Pulmonary artery endothelial cell (primary cell): ENCODE data around the gene FAHD2A. TPM values are rescaled to one million over a fixed set of nuclear protein-coding genes. Genes with fewer than 3 reads are reported as not detected.
"Not testable (repeated sequence)": the region's sequence is repeated elsewhere in the genome, so short reads cannot be mapped to it uniquely, and the experiment has no call there.

ENCODE experiments used
- DNase-seq: peaks from one replicate; pipeline ENCODE4 v3.0.0-alpha.2; 2011; ENCODE audit warnings: low read depth, low spot score
- total RNA-seq: library from RNA; depleted of rRNA; stranded (reverse); fragments of >200 nt; gene quantifications from 2 replicates; pipeline ENCODE4 v1.2.3, GENCODE V29; 2014

The FAHD2A gene
- total RNA-seq, 1 donor from 2014 or later = 50.0 TPM

DNA sequence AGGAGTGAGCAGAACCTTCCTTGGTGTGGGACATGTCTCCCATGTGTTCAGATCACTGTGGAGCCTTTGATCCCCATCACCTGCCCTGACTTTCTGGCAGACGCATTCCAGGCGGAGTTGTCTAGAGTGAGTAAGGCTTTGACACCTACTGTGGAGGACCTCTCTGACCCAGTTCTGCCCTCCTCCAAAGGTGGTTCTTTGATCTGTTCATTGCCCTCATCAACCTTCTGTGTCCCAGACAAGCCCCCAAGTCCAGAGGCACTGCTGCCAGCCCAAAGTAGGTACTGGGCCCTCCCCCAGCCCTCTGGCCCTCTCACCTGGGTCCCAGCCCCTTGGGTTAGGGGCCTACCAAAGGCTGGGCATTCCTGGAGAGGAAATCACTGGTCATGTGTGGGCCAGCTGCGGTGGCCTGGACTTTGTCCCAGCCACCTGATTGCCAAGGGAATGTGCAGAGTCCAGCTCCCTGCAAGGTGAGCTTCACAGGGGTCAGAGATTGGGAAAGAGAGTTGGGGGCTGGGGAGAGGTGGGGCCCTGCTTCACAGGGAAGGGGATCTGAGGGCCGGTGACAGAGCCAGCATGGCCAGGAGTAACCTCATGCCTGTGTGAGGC lies 12.1 kb upstream of the FAHD2A start:
- no peak for DNase-seq

DNA sequence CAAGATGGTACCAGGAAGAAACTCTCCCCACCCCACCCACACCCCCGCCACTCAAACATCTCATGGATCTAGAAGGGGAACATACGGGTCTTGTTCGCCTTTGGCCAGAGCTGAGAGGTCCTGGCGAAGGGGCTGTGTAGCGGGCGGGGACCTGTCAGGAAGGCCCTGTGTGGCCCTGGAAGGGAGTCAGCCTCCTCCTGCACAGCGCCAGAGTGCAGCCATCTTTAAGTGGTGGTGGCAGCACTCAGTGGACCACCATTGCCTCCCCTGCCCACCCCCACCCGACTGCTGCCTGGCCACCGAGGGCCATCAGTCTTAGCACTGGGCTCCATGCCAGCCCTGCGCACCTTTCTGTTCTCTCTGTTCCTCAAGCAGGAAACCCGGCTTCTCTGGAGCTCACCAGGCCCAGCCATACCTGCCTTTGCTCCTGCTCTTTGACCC lies 11.6 kb upstream of the FAHD2A start:
- no peak for DNase-seq

DNA sequence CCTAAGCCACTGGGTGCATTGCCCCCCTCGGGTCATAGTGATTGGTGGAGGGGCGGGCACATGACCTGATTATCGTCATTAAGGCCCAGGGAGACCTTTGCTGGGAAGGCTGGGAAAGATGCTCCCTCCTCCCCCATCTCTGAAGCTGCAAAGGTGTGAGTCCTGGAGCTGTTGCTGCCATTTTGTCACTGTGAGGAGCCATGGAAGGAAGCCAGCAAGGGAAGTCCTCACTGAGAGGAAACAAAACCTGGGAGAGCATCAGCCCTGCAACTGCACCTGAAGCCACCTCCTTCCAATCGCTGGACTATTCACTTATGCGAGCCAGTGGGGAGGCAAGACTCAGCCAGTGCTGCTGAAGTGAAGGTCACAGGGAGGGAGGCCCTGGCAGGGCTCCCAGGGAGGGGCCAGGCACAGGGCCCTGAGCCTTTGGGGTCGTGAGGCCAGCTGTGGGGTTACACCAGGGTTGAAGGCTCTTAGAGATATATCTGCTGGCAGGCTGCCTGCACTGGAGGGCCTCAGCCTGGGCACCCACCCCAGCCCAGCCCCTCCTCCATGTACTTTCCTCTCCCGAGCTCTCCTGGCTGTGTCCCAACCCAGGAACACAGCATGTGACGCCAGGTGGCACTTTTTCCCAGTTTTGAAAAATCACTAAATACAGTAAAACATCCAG lies 10.7 kb upstream of the FAHD2A start:
- DNase-seq = no peak

GRCh38 chr2:95392320-95392719 lies 10.2 kb upstream of the FAHD2A start:
- no peak for DNase-seq

DNA sequence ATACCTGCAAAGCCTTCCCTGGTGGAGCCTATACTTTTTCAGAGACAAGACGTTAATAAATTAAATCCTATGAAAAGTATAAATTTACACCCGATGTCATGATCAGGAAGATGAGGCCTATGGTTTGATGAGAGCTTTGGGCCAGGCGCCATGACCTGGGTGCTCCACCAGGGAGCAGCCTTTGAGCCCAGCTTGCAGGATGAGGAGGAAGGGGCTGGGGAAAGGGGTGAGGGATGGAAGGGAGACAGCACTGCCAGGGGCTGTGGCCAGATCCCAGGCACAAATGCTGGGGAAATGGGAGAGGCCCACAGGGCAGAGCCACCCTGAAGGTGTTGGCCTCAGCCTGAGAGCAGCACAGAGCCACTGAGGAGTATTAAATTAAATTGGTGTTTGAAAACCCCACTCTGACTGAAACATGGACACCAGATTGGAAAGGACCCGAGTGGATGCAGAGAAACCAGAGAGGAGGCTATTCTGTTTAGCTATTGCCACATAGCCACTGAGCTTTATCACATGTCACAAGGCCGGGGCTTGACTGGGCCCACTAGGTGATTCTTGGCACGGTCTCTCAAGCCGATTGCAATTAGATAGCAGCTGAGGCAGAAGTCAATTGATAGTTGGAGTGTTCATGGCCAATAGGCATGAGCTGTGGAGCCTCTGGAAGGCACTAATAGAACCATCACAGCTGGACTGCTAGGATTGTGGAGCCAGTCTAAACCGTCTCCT lies 9.6 kb upstream of the FAHD2A start:
- no peak for DNase-seq

DNA sequence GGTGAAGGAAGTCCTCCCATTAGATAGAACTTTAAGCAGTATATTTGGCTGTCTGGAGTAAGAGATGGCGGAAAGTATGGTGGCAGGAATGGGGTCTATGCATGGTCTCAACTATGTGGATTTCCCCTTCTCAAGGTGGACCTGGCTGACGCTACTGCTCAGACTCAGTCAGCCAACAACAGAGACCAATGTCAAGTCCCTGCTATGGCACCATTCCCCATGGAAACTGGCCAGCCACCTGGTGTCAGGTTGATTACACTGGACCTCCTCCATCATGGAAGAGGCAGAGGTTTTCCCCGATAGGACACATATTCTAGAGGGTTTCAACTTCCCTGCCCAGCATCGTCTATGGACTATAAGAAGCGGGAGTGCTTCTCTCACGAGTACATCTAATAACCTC lies 8.6 kb upstream of the FAHD2A start:
- no peak for DNase-seq

DNA sequence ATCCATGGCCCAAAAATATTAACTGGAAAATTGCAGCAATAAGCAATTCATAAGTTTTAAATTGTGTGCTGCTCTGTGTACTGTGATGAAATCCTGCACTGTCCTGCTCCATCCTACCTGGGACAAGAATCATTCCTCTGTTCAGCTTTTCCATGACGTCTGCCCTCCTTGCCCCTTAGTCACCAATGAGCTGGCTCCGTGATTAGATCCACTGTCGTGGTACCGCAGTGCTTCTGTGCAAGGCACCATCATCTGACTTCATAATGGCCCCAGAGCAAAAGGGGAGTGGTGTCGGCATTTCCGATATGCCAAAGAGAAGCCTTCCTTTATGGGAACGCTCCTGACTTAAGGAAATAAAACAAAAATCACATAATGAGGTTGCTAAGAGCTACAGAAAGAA lies 3.4 kb upstream of the FAHD2A start:
- DNase-seq = no peak

- DNase-seq = no peak
Observed at GRCh38 chr2:95401480-95401879, 1.0 kb upstream of the FAHD2A start.

GRCh38 chr2:95402004-95402369 lies 521 bp upstream of the FAHD2A start:
- DNase-seq = not testable (repeated sequence)

DNA sequence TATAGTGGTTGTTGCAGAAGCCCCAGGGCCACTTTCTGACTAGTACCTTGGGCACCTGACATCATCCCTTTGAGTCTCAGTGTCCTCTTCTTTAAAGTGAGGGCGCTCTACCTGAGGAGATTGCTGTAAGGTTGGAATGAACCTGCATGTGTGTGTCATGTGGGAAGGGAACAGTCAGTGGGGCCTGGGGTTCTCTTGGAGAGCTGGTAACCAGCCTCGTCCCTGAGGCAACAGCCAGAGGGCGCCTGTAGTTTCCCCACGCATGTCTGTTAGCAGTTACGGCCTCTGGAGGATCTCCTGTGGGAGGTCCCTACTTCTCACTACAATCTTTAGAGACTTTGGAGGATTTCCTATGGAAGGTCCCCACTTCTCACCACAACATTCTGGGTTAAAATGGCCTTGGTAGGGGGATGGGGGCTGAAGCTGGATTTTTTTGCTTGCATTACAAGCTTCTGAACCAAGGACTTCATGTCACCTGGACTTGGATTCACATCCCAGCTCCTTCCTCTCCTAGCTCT lies 755 bp downstream of the FAHD2A start:
- not testable (repeated sequence) for DNase-seq

DNA sequence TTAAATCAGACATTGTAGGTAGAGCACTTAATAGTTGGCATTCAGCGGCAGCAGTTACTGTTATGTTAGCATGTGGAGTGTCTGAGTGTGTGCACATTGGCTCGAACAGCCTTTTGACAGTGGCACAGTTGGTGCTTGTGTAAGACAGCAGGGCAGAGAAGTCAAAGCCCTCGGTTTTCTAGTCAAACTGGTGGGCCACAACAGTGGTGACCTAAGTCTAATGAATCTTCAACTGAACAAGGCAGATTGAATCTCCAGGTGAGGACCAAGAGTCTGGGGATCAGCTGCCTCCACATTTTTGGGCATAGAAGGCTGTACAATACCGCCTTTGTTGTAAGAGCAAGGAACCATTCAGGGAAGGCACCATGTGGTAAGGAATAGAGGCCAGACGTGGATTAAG lies 1.3 kb downstream of the FAHD2A start:
- not testable (repeated sequence) for DNase-seq

- DNase-seq = not testable (repeated sequence)
Observed at GRCh38 chr2:95404676-95405075, 2.2 kb downstream of the FAHD2A start.

- not testable (repeated sequence) for DNase-seq
Observed at GRCh38 chr2:95411239-95411638, 8.7 kb downstream of the FAHD2A start.

GRCh38 chr2:95414015-95414594 lies 11.6 kb downstream of the FAHD2A start:
- DNase-seq = not testable (repeated sequence)

DNA sequence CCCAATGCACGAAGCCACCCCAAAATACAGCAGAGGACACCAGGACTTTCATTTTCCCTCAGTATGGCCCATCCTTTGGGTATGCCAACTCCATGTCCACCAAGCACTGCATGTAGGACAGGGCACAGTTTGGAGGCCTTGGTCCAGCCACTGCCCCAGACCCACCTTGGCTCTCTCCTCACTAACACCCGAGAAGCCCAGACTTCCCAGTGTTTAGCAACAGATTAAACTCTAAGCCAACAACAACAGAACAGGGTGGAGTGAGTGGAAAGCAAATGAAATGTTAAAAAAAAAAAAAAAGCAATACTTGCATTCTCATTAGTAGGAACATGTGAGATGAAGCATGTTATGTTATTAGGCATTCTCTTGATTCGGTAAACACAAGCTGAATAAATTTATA lies 12.6 kb downstream of the FAHD2A start:
- DNase-seq = not testable (repeated sequence)

DNA sequence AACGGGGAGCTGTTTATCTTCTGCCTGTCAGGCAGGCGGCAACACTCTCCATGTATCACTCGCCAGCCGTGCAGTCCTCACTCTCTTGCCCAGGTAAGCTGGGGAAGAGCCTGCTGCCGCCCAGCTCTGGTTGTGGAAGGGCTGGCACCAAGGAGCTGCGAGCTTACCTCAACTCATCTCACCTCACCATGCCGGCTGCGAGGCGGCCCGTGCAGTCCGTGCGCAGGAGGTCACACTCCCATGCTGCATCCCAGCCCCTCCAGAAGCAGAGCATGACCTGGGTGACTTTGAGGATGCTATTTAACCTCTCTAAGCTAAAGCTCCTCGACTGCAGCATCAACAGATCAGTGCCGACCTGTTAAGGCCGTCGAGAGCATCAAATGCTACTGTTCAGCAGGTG lies 13.1 kb downstream of the FAHD2A start:
- not testable (repeated sequence) for DNase-seq

- DNase-seq = not testable (repeated sequence)
Observed at GRCh38 chr2:95427196-95427867, 24.8 kb downstream of the FAHD2A start.

DNA sequence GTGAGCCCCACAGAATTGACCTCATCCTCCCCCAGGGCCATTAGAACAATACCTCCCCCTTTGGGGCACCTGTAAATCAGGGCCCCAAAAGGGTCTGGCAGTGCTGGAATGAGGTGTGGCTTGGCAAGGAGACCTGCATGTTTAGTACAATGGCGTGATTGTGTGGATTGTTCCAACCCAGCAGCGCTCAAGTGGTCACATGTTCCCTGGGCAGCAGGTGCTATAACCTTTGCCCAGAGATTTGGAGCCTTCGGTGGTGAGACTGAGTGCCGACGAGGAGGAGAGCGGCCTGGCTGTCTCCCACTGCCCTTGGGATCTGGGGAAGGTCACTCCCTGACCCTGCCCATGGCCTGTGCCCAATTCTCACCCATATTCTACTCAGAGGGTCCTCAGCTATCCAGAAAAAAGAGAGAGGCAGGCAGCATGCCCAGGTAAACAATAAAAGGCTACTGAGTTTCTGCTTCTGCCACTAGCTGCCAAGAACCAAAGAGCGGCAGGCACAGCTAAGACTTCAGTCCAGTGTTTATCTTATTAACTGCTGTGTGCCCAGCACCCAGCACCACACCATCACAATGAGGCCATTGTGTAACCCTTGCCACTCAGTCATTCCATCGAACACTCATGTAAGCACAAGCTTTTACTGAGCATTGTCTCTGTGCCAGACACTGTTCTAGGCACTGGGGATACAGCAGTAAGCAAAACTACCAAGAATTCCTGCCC lies 27.4 kb downstream of the FAHD2A start:
- DNase-seq = not testable (repeated sequence)

DNA sequence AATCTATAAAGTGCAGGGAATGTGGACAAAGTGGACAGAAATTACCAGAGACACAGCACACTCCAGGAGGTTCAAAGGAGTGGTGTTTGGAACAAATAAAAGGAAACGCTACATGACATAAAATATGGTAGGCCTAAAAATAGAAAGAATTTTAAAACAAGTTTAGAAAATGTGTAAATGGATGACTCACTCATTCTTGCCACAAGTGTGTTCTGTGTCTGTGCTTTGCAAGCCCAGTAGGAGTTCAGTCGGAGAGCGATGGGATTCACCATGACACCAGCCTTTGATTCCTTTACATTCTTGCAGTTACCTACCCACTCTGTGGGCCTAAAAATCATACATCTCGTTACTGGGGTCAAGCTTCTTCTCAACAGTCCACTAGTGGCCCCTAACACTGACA lies 30.9 kb downstream of the FAHD2A start:
- DNase-seq = not testable (repeated sequence)

DNA sequence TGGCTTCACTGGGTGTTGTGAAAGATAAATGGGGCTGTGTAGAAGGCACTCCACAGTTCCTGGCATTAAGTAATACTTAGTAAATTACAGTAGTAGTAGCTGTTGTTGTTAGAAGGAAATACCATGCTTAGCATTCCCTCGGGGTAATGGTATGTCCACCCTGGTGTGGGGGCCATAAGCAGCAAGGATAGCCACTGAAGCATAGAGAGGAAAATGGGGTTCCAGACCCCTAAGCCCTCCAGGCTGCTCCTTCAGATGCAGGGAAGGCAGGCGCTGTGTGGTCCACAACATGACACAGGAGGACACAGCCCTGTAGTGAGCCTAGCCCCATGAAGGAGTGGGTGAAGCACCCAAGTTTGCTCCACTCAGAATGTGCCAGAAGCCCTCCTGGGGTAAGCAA lies 31.5 kb downstream of the FAHD2A start:
- DNase-seq = not testable (repeated sequence)
